Transverse colon (tissue), 4 donors: ENCODE results near the gene MEX3A. TPM values are rescaled to one million over a fixed set of nuclear protein-coding genes. Genes with fewer than 3 reads are reported as not detected.

Experiments used
- DNase-seq: peaks from one replicate; pipeline ENCODE4 v3.0.0-alpha.2; 2019
- H3K27ac ChIP-seq, 4 donors: fragments of 200-600 bp; sonication (generic); 2 replicates each; pipeline ENCODE4 v1.5.1; 2016 to 2018; ENCODE audit warnings: inconsistent platforms in 4 of 4
- H3K27me3 ChIP-seq: fragments of 200-600 bp; sonication (generic); 2 replicates; pipeline ENCODE4 v1.5.1; 2017; ENCODE audit warnings: inconsistent platforms
- H3K36me3 ChIP-seq, 4 donors: fragments of 200-600 bp; sonication (generic); 2 replicates each; pipeline ENCODE4 v1.5.1; 2017 to 2019; ENCODE audit warnings: inconsistent platforms in 4 of 4
- H3K4me1 ChIP-seq, 4 donors: fragments of 200-600 bp; sonication (generic); 2 replicates each; pipeline ENCODE4 v1.5.1; 2017 to 2020; ENCODE audit warnings: inconsistent platforms in 4 of 4
- H3K4me3 ChIP-seq, 4 donors: fragments of 200-600 bp; sonication (generic); 1 replicate in 1 of 4; 2 replicates in 3 of 4; pipeline versions ENCODE4 v1.5.1 to v1.6.1; 2017 to 2019; ENCODE audit warnings: inconsistent platforms in 4 of 4
- H3K9me3 ChIP-seq, 2 donors: fragments of 200-600 bp; sonication (generic); 2 replicates each; pipeline ENCODE4 v1.5.1; 2017 to 2019; ENCODE audit warnings: inconsistent platforms in 2 of 2
- CTCF ChIP-seq, 5 experiments: fragments of 200-600 bp in 3 of 5; fragments of 450-650 bp in 2 of 5; sonication (generic) in 3 of 5; IDR thresholded peaks; 1 replicate in 2 of 5; 2 replicates in 3 of 5; pipeline ENCODE4 v1.5.1; 2016 to 2017; ENCODE audit warnings: antibody characterized with exemption in 5 of 5, inconsistent platforms in 3 of 5, mild to moderate bottlenecking in 2 of 5, moderate library complexity in 1 of 5
- EP300 ChIP-seq: sonication (generic); formaldehyde crosslinking; IDR thresholded peaks from one replicate; pipeline ENCODE4 v1.6.1; 2017; ENCODE audit warnings: antibody characterized with exemption, low read depth
- POLR2A ChIP-seq: fragments of 450-650 bp; IDR thresholded peaks from one replicate; pipeline ENCODE4 v1.6.1; 2016; ENCODE audit warnings: antibody characterized with exemption, mild to moderate bottlenecking, moderate library complexity
- POLR2AphosphoS5 ChIP-seq, 3 donors: sonication (generic); formaldehyde crosslinking; IDR thresholded peaks; one replicate each; pipeline ENCODE4 v1.6.1; 2016; ENCODE audit warnings: antibody characterized with exemption in 3 of 3
- WGBS, 2 donors: methylation state at CpG; one replicate each; pipeline ENCODE4 v1.1.5; 2018; ENCODE audit warnings: low coverage in 1 of 2; 5-methylcytosine and 5-hydroxymethylcytosine counted together
- in situ Hi-C, 4 donors: fragments of 200-750 bp; cut with MboI; loops; one replicate each; pipeline versions ENCODE4 v1.15.0 to v1.15.1; 2017; ENCODE audit warnings: low sequenced_read_pairs in 3 of 4, low pct_ligation_motif_present in 1 of 4, low pct_unique_long_range_greater_than_20kb in 1 of 4
- intact Hi-C: fragments of 100-400 bp; cut with DNase I; formaldehyde crosslinking; loops from one replicate; pipeline ENCODE4 v1.15.1; 2023; ENCODE audit warnings: low total_unique reads
- total RNA-seq, 4 donors: library from RNA; depleted of rRNA; stranded (reverse); fragments of >200 nt; gene quantifications; one replicate each; pipeline ENCODE4 v1.1.0, GENCODE V29; 2016

Gene MEX3A
- total RNA-seq, 4 donors from 2014 or later, result 0.14 to 0.60 (median 0.48) TPM; not detected in 1

GRCh38 chr1:156075162-156075561, 7.1 kb downstream of the MEX3A start:
- no peak for DNase-seq
- Histone ChIP-seq H3K4me1 (peaks cover 0 to 6% (median 0%) of the 10 kb centered on the region in 4 donors), H3K27ac (no peak overlapping the region), H3K4me3 (no peak overlapping the region), H3K36me3 (no peaks in the 10 kb centered on the region), H3K9me3 (no peaks in the 10 kb centered on the region), H3K27me3 (no peaks in the 10 kb centered on the region)
- intact Hi-C loops (no loop called here), in situ Hi-C loops (loop anchor here in 1 of 4 donors (25.0 kb wide), 1 partner anchor 137 kb away; the partner anchor contains the start of gene PMF1)
- 72% methylated on average over 3 of the region's 3 CpGs; no CpG with 5 or more reads in 1 of the 2 donors for WGBS, 2 donors
- TF ChIP-seq CTCF (IDR thresholded peaks at IDR 0.05) (no peak), POLR2A (no peak), POLR2AphosphoS5 (IDR thresholded peaks at IDR 0.05) (no peak)

GRCh38 chr1:156074661-156075060, 7.6 kb downstream of the MEX3A start:
- WGBS, 2 donors, result 59 to 90% methylated on average over 2 to 8 of the region's 8 CpGs
- Histone ChIP-seq H3K27ac (no peak overlapping the region), H3K36me3 (peaks cover 0 to 4% (median 0%) of the 10 kb centered on the region in 4 donors), H3K4me3 (no peak overlapping the region), H3K4me1 (peaks cover 0 to 6% (median 0%) of the 10 kb centered on the region in 4 donors), H3K27me3 (no peaks in the 10 kb centered on the region), H3K9me3 (no peaks in the 10 kb centered on the region)
- intact Hi-C loops, result no loop called here
- in situ Hi-C loops, result loop anchor here in 1 of 4 donors (25.0 kb wide), 1 partner anchor 138 kb away; the partner anchor contains the start of gene PMF1
- DNase-seq, result no peak
- no peak for TF ChIP-seq POLR2A
- no peak for TF ChIP-seq CTCF (IDR thresholded peaks at IDR 0.05)
- TF ChIP-seq POLR2AphosphoS5 (IDR thresholded peaks at IDR 0.05), result no peak
- no peak for TF ChIP-seq EP300

GRCh38 chr1:156073740-156074139, 8.5 kb downstream of the MEX3A start:
- intact Hi-C loops, result no loop called here
- DNase-seq, result no peak
- Histone ChIP-seq H3K36me3 (peaks cover 0 to 8% (median 0%) of the 10 kb centered on the region in 4 donors), H3K4me1 (peaks cover 0 to 6% (median 0%) of the 10 kb centered on the region in 4 donors), H3K9me3 (no peaks in the 10 kb centered on the region), H3K4me3 (no peak overlapping the region), H3K27me3 (no peaks in the 10 kb centered on the region), H3K27ac (no peak overlapping the region)
- TF ChIP-seq EP300 (no peak), CTCF (IDR thresholded peaks at IDR 0.05) (no peak), POLR2A (no peak), POLR2AphosphoS5 (IDR thresholded peaks at IDR 0.05) (no peak)
- in situ Hi-C loops, result no loop called here
- WGBS, 2 donors, result 69 to 80% methylated on average over 5 of the region's 5 CpGs

- H3K27ac ChIP-seq, result no peak overlapping the region
- no peaks in the 10 kb centered on the region for H3K27me3 ChIP-seq
- no peak overlapping the region for H3K4me3 ChIP-seq
- TF ChIP-seq EP300 (no peak), POLR2A (no peak), CTCF (IDR thresholded peaks at IDR 0.05) (no peak), POLR2AphosphoS5 (IDR thresholded peaks at IDR 0.05) (no peak)
- WGBS, 2 donors, result 25% methylated on average over 1 of the region's 1 CpG; no CpG with 5 or more reads in 1 of the 2 donors
- in situ Hi-C loops, result no loop called here
- peaks cover 0 to 6% (median 0%) of the 10 kb centered on the region in 4 donors for H3K4me1 ChIP-seq
- H3K9me3 ChIP-seq, result no peaks in the 10 kb centered on the region
- no peak for DNase-seq
- H3K36me3 ChIP-seq, result peaks cover 0 to 8% (median 0%) of the 10 kb centered on the region in 4 donors
- intact Hi-C loops, result no loop called here
Observed at GRCh38 chr1:156073110-156073687, 9.1 kb downstream of the MEX3A start.
